Measurements from ENCODE around the gene DAP.
A peak's percentile ranks its signal among the peaks of the same experiment; 100 is the strongest.

DNA sequence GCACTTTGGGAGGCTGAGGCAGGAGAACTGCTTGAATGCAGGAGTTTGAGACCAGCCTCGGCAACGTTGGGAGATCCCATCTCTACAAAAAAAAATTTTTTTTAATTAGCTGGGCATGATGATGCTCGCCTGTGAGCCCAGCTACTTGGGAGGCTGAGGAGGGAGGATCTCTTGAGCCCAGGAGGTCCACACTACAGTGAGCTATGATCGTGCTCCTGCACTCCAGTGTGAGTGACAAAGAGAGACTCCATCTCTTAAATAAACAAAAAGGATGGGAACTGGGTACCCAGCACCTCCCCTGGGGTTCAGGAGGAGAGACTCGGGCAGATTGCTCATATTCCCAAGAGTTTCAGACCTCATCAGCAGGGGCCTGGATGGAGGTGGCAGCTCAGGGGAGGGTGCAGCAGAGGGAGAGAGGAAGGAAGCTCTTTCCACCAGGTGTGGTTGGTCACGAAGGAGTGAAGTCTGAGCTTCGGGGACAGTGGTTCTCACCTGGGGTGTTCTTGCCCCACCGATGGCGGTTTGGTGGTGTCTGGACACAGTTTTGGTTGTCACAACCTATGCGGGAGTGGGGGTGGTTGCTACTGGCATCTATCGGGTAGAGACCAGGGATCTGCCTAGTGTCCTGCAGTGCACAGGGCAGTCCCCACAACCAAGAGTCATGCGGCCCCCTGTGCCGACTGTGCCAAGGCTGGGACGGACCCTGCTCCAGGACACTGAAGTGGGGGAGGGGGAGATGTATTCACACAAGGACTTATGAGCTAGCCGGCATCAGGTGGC lies 124.5 kb downstream of the DAP start:
- TF ChIP-seq POLR2A (IDR thresholded peaks at IDR 0.05; ENCODE audit: low read depth, low read length) (peak; percentile 49; the same call in 1 of the 2 replicates), POLR2AphosphoS5 (IDR thresholded peaks at IDR 0.05; ENCODE audit: low read depth, low read length) (no peak; the same call in none of the 2 replicates), TAF1 (IDR thresholded peaks at IDR 0.05; ENCODE audit: low read depth, low read length) (no peak), SPI1 (IDR thresholded peaks at IDR 0.05; ENCODE audit: low read depth, low read length) (no peak)

Data from GM12891 (cell line).